ENCODE measurements around the gene SFXN3.

SFXN3 gene

GRCh38 chr10:101080933-101081931 lies 50.2 kb downstream of the SFXN3 start:
- no peaks in the 10 kb centered on the region for H3F3A ChIP-seq (ENCODE audit: control insufficient read depth, insufficient read depth)
- TF ChIP-seq CTCF (IDR thresholded peaks at IDR 0.05; ENCODE audit: low read depth, low read length, poor library complexity, severe bottlenecking) (no peak), EZH2phosphoT487 (IDR thresholded peaks at IDR 0.05; ENCODE audit: borderline replicate concordance, low read length) (no peak)
- H3K4me1 ChIP-seq (ENCODE audit: control insufficient read depth, low read length), result no peaks in the 10 kb centered on the region
- H3K4me2 ChIP-seq (ENCODE audit: low read length), result no peak overlapping the region
- no peaks in the 10 kb centered on the region for H3K9me2 ChIP-seq (replicated peaks; ENCODE audit: control insufficient read depth, low read length)
- no peak overlapping the region for H3K4me3 ChIP-seq (ENCODE audit: low read length)
- no peaks in the 10 kb centered on the region for H3K79me2 ChIP-seq (ENCODE audit: control insufficient read depth, low read length)
- no peaks in the 10 kb centered on the region for H3K36me3 ChIP-seq (ENCODE audit: control insufficient read depth, low read length)
- H4K20me1 ChIP-seq (ENCODE audit: control insufficient read depth, insufficient read depth, low read depth, low read length), result no peaks in the 10 kb centered on the region
- H3K9me3 ChIP-seq (ENCODE audit: control insufficient read depth, insufficient read depth, low read length), result no peaks in the 10 kb centered on the region
- H3K27me3 ChIP-seq (ENCODE audit: control insufficient read depth, low read length), result peaks cover 50% of the 10 kb centered on the region
- no peak overlapping the region for H3K27ac ChIP-seq (ENCODE audit: low read depth, low read length)

- no peak overlapping the region for H3K4me2 ChIP-seq (ENCODE audit: low read length)
- H3K4me3 ChIP-seq (ENCODE audit: low read length), result no peak overlapping the region
- no peaks in the 10 kb centered on the region for H3K9me2 ChIP-seq (replicated peaks; ENCODE audit: control insufficient read depth, low read length)
- no peaks in the 10 kb centered on the region for H3F3A ChIP-seq (ENCODE audit: control insufficient read depth, insufficient read depth)
- H3K79me2 ChIP-seq (ENCODE audit: control insufficient read depth, low read length), result no peaks in the 10 kb centered on the region
- H3K27ac ChIP-seq (ENCODE audit: low read depth, low read length), result no peak overlapping the region
- H3K27me3 ChIP-seq (ENCODE audit: control insufficient read depth, low read length), result peaks cover 62% of the 10 kb centered on the region
- H3K36me3 ChIP-seq (ENCODE audit: control insufficient read depth, low read length), result no peaks in the 10 kb centered on the region
- TF ChIP-seq EZH2phosphoT487 (IDR thresholded peaks at IDR 0.05; ENCODE audit: borderline replicate concordance, low read length), result no peak
- no peak for TF ChIP-seq CTCF (IDR thresholded peaks at IDR 0.05; ENCODE audit: low read depth, low read length, poor library complexity, severe bottlenecking)
- no peaks in the 10 kb centered on the region for H3K9me3 ChIP-seq (ENCODE audit: control insufficient read depth, insufficient read depth, low read length)
- H4K20me1 ChIP-seq (ENCODE audit: control insufficient read depth, insufficient read depth, low read depth, low read length), result no peaks in the 10 kb centered on the region
- H3K4me1 ChIP-seq (ENCODE audit: control insufficient read depth, low read length), result no peaks in the 10 kb centered on the region
Measured at GRCh38 chr10:101085846-101086245, 54.8 kb downstream of the SFXN3 start.

GRCh38 chr10:101087376-101087775 lies 56.3 kb downstream of the SFXN3 start:
- Histone ChIP-seq H3K4me2 (ENCODE audit: low read length) (no peak overlapping the region), H3K4me3 (ENCODE audit: low read length) (no peak overlapping the region), H3K9me3 (ENCODE audit: control insufficient read depth, insufficient read depth, low read length) (no peaks in the 10 kb centered on the region), H3K79me2 (ENCODE audit: control insufficient read depth, low read length) (no peaks in the 10 kb centered on the region), H3K4me1 (ENCODE audit: control insufficient read depth, low read length) (no peaks in the 10 kb centered on the region), H3K9me2 (replicated peaks; ENCODE audit: control insufficient read depth, low read length) (no peaks in the 10 kb centered on the region), H3K36me3 (ENCODE audit: control insufficient read depth, low read length) (no peaks in the 10 kb centered on the region), H3F3A (ENCODE audit: control insufficient read depth, insufficient read depth) (no peaks in the 10 kb centered on the region), H3K27me3 (ENCODE audit: control insufficient read depth, low read length) (peaks cover 59% of the 10 kb centered on the region), H4K20me1 (ENCODE audit: control insufficient read depth, insufficient read depth, low read depth, low read length) (no peaks in the 10 kb centered on the region), H3K27ac (ENCODE audit: low read depth, low read length) (no peak overlapping the region)
- TF ChIP-seq CTCF (IDR thresholded peaks at IDR 0.05; ENCODE audit: low read depth, low read length, poor library complexity, severe bottlenecking), result no peak
- TF ChIP-seq EZH2phosphoT487 (IDR thresholded peaks at IDR 0.05; ENCODE audit: borderline replicate concordance, low read length), result no peak

Data from DOHH2 (cell line).